ENCODE results near the gene SLC18B1. TPM values are rescaled to one million over a fixed set of nuclear protein-coding genes. Genes with fewer than 3 reads are reported as not detected.

SLC18B1 gene
- total and polyA plus RNA-seq, 2 of the 8 experiments (the other 6 are each of a cell fraction or from before 2014, with no cell fraction given), result 17.2 to 23.4 TPM

- TF ChIP-seq CHD7 (IDR thresholded peaks at IDR 0.05; ENCODE audit: insufficient replicate concordance, low read length) (no peak), E2F6 (IDR thresholded peaks at IDR 0.05) (no peak), CREB1 (IDR thresholded peaks at IDR 0.05) (no peak), CHD2 (IDR thresholded peaks at IDR 0.05; ENCODE audit: low read length) (no peak), KDM5A (IDR thresholded peaks at IDR 0.05; ENCODE audit: low read length) (no peak), USF2 (IDR thresholded peaks at IDR 0.05; ENCODE audit: low read length) (no peak), CHD1 (IDR thresholded peaks at IDR 0.05; ENCODE audit: low read depth, low read length) (no peak), ATF3 (IDR thresholded peaks at IDR 0.05; ENCODE audit: insufficient read depth, low read depth, low read length) (no peak), NRF1 (IDR thresholded peaks at IDR 0.05; ENCODE audit: low read depth, low read length) (no peak), RXRA (IDR thresholded peaks at IDR 0.05; ENCODE audit: insufficient read depth, low read depth, low read length) (no peak)
Observed at GRCh38 chr6:132730560-132730959, 67.9 kb downstream of the SLC18B1 start (continued).

All from H1 (cell line).